ENCODE results near the gene KDM2A.
A peak's percentile ranks its signal among the peaks of the same experiment; 100 is the strongest.

Gene KDM2A

DNA sequence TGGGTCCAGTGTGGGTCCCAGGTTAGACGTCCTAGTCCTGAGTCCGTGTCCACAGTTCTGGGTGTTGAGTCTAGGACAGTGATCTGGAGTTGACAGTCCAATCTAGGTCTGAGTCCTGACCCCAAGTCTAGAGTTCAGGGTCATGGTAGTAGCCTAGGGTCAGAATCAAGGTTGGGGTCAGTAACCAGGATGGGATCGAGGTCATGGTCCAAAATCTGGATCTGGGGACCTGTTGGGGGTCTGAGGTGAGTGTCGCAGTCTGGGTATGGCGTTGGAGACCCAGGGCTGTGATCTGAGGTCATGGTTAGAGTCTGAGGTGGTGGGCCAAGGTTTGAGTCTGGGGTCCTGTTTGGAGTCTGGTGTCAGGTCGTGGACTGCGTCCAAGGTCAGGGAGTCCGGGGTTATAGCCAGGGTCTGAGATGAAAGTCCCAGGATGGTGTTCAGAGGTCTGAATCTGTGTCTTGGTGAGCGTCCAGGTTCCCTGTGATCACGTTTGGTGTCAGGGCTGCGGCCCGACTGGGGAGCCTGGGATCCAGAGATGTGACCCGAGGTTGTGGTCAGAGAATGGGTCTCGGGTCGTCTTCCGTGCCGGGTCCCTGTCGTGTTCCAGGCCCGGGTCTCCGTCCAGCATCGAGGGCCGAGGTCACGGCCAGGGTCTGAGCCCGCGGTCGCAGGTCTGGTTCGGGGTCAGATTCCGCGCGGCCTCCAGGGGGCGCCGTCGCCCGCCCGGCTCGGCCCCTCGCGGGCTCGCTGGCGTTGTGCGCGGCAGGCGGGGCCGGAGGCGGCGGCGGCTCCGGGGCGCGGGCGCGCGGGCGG lies 146.8 kb downstream of the KDM2A start:
- peak; percentile 85 for DNase-seq (ENCODE audit: extremely low read depth, insufficient read length)
- H3K36me3 ChIP-seq (ENCODE audit: control insufficient read depth, insufficient read depth, low read length), result peaks cover 5% of the 10 kb centered on the region; the same call in 1 of the 2 replicates
- peak; percentile 53 for TF ChIP-seq CTCF (IDR thresholded peaks at IDR 0.05; ENCODE audit: insufficient read depth, low read length, poor library complexity, severe bottlenecking)
- H3K4me3 ChIP-seq (replicated peaks; ENCODE audit: low read depth, low read length), result no peak overlapping the region; the same call in 1 of the 2 replicates
- no peaks in the 10 kb centered on the region for H3K27me3 ChIP-seq (replicated peaks; ENCODE audit: control insufficient read depth, insufficient read depth, low read length)

DNA sequence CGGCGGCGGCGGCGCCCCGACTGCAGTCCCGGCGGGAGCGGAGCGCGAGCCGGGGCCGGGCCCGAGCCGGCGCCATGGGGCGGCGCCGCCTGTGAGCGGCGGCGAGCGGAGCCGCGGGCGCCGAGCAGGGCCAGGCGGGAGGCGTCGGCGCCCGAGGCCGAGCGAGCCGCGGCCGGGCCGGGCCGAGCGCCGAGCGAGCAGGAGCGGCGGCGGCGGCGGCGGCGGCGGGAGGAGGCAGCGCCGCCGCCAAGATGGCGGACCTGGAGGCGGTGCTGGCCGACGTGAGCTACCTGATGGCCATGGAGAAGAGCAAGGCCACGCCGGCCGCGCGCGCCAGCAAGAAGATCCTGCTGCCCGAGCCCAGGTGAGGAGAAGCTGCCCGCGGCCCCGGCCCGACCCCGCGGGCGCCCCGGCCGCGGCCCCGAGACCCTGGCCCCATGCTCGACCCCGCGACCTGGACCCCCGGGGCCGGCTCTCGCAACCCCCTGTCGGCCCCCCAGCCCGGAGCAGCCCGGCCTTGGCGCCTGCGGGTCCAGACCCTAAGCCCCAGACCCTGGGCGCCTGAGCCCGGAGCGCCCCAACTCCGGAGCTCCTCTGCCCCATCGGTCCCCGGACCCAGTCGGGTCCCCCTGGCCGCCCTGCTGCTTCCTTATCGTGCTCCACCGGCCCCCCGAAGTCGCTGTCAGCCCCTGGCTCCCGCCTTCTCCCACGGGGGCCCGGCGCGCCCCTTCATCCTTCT lies 147.6 kb downstream of the KDM2A start, which contains the start of gene GRK2:
GRK2 (plus strand) TSS at position 25 of the 739 bp plus-strand sequence; CDS start at position 252, 227 bp downstream.
- H3K36me3 ChIP-seq (ENCODE audit: control insufficient read depth, insufficient read depth, low read length), result peaks cover 5% of the 10 kb centered on the region; the same call in 1 of the 2 replicates
- H3K27me3 ChIP-seq (replicated peaks; ENCODE audit: control insufficient read depth, insufficient read depth, low read length), result no peaks in the 10 kb centered on the region
- no peak for DNase-seq (ENCODE audit: extremely low read depth, insufficient read length)
- peak within 1 kb of the TSS; percentile 93 for H3K4me3 ChIP-seq (replicated peaks; ENCODE audit: low read depth, low read length)
- no peak for TF ChIP-seq CTCF (IDR thresholded peaks at IDR 0.05; ENCODE audit: insufficient read depth, low read length, poor library complexity, severe bottlenecking)

DNA sequence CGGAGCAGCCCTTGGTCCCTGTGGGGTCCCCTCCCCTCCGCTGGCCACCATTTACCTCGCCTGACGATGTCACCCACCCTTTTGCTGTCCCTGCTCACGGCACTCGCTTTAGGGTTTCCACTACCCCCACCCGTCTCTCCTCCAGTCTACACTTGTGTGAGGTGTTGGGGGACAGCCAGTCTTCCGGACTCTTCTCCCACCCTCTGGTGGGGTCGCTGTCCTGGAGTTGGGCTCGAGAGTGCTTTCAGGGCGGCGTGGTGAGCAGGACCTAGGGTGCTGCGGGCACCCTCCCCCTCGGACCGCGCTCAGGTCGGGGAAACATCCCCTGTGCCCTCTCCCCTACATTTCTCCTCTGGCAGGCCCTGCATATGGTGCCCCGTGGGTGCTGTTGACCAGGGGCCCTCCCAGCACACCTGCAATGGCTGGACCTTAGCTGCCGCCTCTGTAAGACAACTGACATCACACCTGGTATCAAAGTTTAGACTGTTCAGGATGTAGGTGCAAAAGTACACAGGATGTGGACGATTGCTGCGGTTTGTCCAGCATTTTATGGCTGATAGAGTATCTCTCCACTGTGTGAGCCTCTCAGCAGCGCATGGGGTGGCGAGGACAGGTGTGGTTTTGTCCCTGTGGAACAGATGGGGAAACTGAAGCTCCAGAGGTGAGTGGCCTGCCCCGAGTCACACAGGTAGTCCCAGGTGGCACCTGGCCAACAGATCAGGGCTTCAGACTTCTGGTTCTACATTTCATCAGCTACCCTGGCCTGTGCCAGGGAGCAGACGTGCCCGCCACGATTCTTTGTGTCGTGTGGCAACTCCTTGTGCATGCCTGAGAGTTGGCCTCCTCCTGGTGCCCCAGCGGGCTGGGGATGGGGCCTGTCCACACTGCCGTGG lies 148.4 kb downstream of the KDM2A start:
- Histone ChIP-seq H3K36me3 (ENCODE audit: control insufficient read depth, insufficient read depth, low read length) (peaks cover 7% of the 10 kb centered on the region), H3K4me3 (replicated peaks; ENCODE audit: low read depth, low read length) (peak overlapping the region; percentile 93), H3K27me3 (replicated peaks; ENCODE audit: control insufficient read depth, insufficient read depth, low read length) (no peaks in the 10 kb centered on the region)
- no peak for TF ChIP-seq CTCF (IDR thresholded peaks at IDR 0.05; ENCODE audit: insufficient read depth, low read length, poor library complexity, severe bottlenecking)
- no peak for DNase-seq (ENCODE audit: extremely low read depth, insufficient read length)

DNA sequence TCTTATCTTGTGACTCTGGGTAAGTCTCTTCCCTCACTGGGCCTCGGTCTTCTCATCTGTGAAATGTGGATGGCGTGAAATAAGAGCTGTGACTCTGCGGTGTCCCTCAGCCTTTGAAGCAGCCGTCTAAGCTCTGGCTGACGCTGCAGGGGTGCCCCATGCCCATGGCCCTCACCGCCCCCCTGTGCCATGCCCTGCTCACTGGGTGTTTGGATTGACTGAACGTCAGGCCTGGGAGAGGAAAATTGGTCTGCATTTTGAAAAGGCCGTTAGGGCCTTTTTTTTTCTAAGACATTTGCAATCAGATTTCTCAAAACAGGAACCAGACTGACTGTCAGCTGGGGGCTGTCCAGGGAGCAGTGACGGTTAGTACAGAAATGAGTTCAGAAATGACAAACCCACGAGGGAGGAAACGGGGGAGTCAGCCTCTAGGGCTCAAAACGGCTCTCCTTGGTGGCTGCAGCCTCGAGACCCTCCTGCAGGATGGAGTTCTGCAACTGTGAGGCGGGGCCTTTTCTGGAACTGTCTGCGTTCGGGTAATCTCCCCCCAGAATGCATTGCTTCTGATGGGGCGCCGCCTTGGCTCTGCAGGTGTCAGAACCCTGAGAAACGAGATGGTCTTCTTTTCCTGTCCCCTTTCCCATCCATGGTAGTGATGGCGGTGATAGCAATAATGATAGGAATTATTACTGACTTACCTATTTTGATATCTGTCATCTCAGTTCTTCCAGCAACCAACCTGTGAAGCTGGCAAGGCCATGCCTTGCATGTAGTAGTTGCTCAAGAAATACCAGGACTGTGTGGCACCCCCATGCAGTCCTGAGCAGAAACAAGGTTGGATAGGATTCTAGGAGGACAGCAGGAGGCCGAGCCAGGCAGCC lies 149.3 kb downstream of the KDM2A start:
- H3K4me3 ChIP-seq (replicated peaks; ENCODE audit: low read depth, low read length), result peak overlapping the region; percentile 93
- peak; percentile 85 for DNase-seq (ENCODE audit: extremely low read depth, insufficient read length)
- TF ChIP-seq CTCF (IDR thresholded peaks at IDR 0.05; ENCODE audit: insufficient read depth, low read length, poor library complexity, severe bottlenecking), result no peak
- no peaks in the 10 kb centered on the region for H3K27me3 ChIP-seq (replicated peaks; ENCODE audit: control insufficient read depth, insufficient read depth, low read length)
- peaks cover 12% of the 10 kb centered on the region for H3K36me3 ChIP-seq (ENCODE audit: control insufficient read depth, insufficient read depth, low read length)

GRCh38 chr11:67268962-67269268 lies 149.9 kb downstream of the KDM2A start:
- Histone ChIP-seq H3K4me3 (replicated peaks; ENCODE audit: low read depth, low read length) (peak overlapping the region; percentile 60), H3K36me3 (ENCODE audit: control insufficient read depth, insufficient read depth, low read length) (peaks cover 12% of the 10 kb centered on the region), H3K27me3 (replicated peaks; ENCODE audit: control insufficient read depth, insufficient read depth, low read length) (no peaks in the 10 kb centered on the region)
- TF ChIP-seq CTCF (IDR thresholded peaks at IDR 0.05; ENCODE audit: insufficient read depth, low read length, poor library complexity, severe bottlenecking), result no peak
- DNase-seq (ENCODE audit: extremely low read depth, insufficient read length), result no peak
